GM18517 (cell line): ENCODE data around the gene MPP3.

Source experiments
- ATAC-seq: cut with Tn5 transposase; IDR thresholded peaks from one replicate; pipeline ENCODE4 v1.9.1; 2021; ENCODE audit warnings: mild to moderate bottlenecking, moderate library complexity; ENCODE audit not compliant: unreplicated experiment

Gene MPP3

GRCh38 chr17:43834106-43834505 is 1.2 kb upstream of the MPP3 start:
- no peak for ATAC-seq

DNA sequence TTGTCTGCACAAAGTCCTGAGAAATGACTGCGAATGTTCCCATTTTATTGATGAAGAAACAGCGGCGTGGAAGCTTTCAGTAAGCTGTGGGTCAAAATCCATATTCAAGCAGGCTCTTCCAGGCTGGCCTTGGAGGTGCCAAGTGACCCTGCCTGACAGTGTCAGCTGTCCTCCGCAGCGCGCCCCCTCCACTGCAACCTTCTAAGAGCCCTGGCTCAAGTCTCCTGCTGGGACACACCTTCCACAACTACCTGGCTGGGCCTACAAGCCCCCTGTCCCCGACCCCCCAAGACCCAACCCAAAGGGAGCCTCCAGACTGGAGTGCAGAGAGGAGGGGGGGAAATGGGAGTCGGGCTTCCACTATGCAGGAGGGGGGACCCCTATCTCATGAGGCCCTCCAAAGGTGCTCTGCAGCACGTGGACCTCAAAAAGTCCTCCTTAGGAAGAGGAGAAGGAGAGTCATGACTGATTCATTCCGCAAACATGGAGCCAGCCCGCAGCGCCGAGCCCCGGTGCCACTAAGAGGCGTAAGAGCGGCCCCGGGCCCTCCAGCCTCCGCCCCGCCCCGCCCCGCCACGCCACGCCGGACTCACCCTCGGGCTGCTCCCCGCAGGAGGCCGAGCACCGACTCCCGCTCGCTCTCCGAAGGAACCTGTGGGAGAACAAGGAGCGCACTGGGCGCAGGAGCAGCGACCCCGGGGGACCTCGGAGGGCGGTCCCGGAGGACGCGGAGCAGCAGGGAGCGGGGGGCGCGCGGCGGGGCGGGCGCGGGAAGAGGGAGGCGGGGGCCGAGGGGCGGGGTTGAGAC is 574 bp downstream of the MPP3 start:
- ATAC-seq, result no peak

GRCh38 chr17:43831633-43832032 is 1.3 kb downstream of the MPP3 start:
- no peak for ATAC-seq

DNA sequence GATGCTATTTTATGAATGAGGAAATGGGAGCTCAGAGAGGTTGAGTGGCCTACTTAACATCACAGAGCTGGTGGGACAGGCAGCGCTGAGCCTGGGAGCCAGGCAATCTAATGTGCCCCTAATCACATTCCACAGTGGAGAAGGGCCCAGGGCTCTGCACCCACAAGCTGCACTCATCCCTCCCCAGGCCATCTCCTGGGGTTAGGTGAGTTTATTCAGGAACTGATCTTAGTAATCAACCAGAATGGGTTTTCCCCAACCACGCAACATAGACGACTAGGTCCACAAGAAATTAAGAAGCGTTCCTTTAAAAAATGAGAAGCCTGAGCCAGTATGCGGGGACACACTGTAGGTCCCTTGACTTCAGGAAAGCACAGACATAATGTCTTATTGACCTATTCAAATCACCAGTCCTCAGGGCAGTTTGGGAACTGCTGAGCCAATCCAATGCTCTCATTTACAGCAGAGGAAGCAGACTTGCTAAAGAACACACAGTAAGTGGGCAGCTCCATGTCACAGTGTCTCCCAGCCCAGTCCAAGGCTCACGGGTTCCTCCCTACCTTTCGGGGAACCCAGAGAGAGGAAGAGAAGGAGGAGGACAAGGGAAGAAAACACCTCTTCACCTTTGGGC is 2.3 kb downstream of the MPP3 start:
- no peak for ATAC-seq

- ATAC-seq, result no peak
Observed at GRCh38 chr17:43829738-43830137, 3.2 kb downstream of the MPP3 start.

DNA sequence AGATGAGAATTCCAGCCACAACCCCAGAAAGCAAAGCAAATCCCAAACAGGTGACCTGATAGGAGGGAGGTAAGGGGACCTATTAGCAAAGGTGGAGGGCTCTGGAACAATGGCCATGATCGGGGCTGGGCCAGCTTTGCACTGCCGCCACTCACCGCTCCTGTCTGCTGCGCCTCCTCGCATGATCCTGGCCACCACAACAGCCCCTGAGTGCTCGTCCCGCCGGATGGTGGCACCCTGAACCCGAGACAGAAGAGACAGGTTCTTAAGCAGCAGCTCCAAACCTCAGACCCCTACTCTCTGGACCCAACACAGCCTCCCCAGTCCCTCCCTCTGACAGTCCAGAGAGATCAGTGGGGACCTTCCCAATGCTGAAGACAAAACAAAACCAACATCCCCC is 5.3 kb downstream of the MPP3 start:
- ATAC-seq, result no peak

DNA sequence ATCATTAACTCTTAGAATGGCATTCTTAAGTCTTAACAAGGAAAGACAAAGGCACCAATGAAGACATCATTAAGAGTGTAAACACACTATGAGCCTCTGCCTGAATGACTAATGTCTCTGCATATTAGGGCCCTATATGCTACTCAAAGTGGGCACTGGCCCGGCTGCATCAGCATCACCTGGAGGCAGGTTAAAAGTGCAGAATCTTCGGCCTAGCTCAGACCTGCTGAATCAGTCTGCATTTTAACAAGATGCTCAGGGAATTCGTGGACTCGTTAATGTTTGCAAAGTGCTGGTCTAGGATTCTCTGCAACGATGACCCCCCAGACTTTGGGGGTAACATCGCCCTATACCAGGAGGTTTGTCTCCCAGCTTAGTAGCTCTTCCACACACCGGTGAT is 6.7 kb downstream of the MPP3 start:
- ATAC-seq, result no peak

- no peak for ATAC-seq
Observed at GRCh38 chr17:43825567-43825966, 7.4 kb downstream of the MPP3 start.

DNA sequence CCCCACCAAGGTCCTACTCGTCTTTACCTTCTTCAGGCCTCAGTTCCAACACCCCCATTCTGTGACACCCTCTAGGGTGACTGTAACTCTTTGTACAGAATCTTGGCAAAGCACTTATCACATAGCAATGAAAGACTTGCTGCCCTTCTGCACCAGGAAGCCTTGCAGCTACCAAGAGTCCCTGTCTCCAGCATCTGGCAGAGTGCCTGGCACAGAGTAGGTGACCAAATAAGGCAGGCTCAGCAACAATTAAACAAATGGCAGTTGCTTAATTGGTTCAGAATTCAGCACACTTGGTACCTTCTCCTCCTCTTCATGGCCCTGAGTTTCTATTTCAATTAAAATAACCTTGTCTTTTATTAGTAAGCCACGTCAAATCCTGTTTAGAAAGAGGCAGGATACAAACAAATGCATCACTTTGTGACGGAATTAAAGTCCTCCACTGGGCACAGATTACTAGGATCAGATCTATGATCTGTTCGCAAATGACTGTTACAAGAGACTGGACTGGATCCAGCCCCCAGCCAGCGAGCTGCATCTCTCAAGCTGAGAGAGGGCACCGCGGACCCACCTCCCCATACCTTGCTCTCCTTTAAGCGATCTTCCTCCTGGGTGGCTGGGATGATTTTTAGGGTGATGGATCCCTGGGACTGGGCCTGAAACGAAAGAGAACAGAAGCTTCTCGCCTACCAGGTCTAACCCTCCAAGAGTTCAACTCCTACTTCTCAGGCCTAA is 9.4 kb downstream of the MPP3 start:
- no peak for ATAC-seq

DNA sequence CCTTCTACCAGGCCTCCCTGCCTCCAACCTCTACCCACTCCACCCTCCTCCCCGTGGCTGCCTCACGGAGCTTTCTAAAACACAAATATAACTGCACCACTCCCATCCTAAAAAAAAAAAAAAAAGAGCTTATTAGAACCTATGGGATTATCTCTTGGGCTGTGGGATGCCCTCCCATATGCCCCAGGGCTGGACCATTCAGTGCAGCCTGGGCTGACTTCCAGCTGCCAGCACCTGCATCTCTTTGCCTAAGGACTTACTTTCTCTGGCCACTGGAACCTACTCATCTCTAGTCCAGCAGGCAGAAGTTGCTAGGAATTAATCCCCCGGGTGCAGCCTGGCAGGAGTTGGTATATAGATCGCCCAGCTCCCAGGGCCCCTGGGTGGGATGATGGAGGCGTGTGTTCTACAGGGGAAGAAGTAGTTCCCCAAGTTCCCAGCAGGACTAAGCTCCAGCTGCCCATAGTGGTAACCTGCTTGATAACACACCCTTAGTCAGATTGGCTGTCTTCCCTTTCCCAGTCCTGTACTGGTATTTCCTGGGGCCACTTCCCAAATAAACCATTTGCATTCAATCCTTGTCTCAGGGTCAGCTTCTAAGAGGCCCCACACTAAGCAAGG is 10.3 kb downstream of the MPP3 start:
- no peak for ATAC-seq

DNA sequence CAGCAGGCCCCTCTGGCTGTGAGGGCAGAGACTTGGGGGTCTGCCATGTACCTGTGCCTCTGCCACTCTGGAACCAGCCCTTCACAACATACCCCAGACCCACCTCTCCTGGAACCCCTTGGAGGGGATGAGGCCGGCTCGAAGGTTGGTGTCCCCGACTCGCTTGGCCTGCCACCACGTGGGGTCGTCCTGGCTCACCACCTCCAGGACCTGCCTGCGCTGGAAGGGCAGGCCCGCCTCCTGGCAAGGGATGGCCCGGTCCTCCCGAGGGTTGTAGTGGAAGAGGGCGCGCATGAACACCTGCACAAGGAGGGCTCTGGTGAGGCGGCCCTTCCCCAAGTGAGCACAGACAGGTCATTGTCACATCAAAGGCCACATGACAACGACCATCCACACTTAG is 12.2 kb downstream of the MPP3 start:
- ATAC-seq, result no peak

GRCh38 chr17:43818966-43819365 is 14.0 kb downstream of the MPP3 start:
- ATAC-seq, result no peak

GRCh38 chr17:43817826-43818225 is 15.1 kb downstream of the MPP3 start:
- ATAC-seq, result no peak

- ATAC-seq, result no peak
Observed at GRCh38 chr17:43816336-43817320, 16.3 kb downstream of the MPP3 start.

- no peak for ATAC-seq
Observed at GRCh38 chr17:43814714-43815113, 18.2 kb downstream of the MPP3 start.

DNA sequence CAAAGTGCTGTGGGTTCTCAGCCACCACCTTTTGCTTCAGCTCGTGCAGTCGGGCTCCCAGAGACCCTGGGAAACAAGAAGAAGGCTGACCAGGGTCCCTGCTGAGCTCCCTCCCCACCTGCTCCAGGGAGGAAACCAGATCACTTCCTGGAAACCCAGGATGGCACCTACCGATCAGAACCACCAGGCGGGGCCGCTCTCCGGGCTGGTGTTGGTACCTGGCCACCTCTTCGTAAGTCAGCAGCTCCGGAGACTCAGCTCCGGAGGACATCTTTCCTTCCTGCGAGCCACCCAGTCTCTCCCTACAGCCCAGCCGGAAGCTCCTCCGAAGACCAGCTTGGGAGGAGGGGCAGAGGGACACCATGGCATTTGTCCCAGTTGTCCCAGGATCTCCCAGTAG is 18.9 kb downstream of the MPP3 start:
- ATAC-seq, result no peak

DNA sequence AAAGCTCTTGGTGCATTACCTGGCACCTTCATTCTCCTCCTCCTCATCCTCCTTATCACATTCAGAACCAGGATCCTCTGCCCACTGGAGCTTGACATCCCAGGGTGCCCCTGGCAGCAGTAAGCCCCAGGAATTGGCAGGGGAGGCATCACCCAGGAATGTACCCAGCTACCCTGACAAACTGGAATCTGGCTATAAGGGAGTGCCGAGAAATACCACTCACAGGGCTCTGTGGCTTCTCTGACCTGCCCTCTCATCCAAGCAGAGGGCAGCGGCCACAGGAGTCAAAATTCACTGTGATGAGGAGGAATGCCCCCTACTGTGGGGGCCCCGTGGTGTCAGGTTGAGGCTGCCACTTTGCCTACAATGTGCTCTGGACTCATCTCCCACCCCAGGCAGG is 19.6 kb downstream of the MPP3 start:
- no peak for ATAC-seq

DNA sequence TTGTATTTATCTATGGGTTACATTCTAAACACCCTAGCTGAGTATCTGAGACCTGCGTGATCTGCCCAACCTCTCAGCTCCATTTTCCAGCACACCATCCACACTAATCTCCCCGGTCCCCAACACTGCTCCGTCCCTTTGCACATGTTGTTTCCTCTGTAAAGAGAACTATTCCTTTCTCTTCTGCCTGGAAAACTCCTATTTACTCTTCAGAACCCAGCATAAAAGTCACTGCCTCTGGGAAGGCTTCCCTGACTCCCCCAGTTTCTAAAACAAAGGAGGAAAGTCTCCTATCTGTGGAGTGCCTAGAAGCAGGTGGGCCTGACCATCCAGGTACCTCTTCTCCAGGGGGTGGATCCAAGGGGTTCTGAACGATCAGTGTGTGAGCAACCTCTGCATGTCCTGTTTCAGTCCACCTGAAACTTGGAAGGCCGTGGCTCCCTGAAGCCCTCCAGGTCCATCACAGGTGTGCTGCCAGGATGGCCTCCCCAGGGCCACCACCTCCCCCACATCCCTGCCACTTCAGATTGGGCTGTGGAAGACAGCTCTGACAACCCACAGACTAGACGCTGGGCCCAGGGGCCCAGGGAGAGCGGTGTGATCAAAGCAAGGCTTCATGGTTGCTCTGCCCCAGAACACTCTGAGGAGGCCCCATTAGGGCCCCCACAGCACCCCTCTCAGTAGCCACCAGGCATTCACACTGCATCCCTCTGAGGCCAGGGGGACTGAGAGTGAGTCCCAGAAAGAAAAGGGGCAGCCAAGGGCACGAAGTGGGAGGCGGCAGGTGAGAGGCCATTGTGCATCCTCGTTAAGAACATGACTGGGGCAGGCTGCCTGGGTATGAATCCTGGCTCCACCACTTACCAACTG is 20.3 kb downstream of the MPP3 start:
- no peak for ATAC-seq

- no peak for ATAC-seq
Observed at GRCh38 chr17:43810823-43811222, 22.1 kb downstream of the MPP3 start.
